WTC11 (cell line): ENCODE measurements around the gene PGF. TPM values are rescaled to one million over a fixed set of nuclear protein-coding genes. Genes with fewer than 3 reads are reported as not detected.

Experiments used
- ATAC-seq: fragments of 200-7000 bp; cut with Tn5 transposase; 2 replicates; pipeline ENCODE4 v1.10.0; 2021; ENCODE audit warnings: mild to moderate bottlenecking, moderate library complexity
- CTCF ChIA-PET: fragments of 300-600 bp; sonication (Branson Sonifier 250); formaldehyde crosslinking; loops from one replicate; lab custom pipeline; 2021; ENCODE audit warnings: antibody characterized with exemption; lab: Charles Lee
- POLR2A ChIA-PET: fragments of 350-600 bp; sonication (Branson Sonifier 250); formaldehyde crosslinking; loops from one replicate; lab custom pipeline; 2021; ENCODE audit warnings: antibody characterized with exemption; lab: Charles Lee
- DNase-seq: peaks from one replicate; pipeline ENCODE4 v3.0.0; 2021; ENCODE audit warnings: low spot score
- H3K27ac Mint-ChIP-seq: 2 replicates; pipeline ENCODE4 v1.8.0; 2021; ENCODE audit warnings: mixed read lengths
- H3K27me3 Mint-ChIP-seq: 2 replicates; pipeline ENCODE4 v1.8.0; 2021; ENCODE audit warnings: low read depth, mild to moderate bottlenecking, moderate library complexity, mixed read lengths
- H3K36me3 Mint-ChIP-seq: 2 replicates; pipeline ENCODE4 v1.8.0; 2021; ENCODE audit warnings: mixed read lengths
- H3K4me1 Mint-ChIP-seq: 2 replicates; pipeline ENCODE4 v1.8.0; 2022; ENCODE audit warnings: mixed read lengths
- H3K4me3 Mint-ChIP-seq: 2 replicates; pipeline ENCODE4 v1.8.0; 2021; ENCODE audit warnings: mild to moderate bottlenecking, moderate library complexity, mixed read lengths
- H3K9me3 Mint-ChIP-seq: 2 replicates; pipeline ENCODE4 v1.8.0; 2021; ENCODE audit warnings: mixed read lengths
- ATF1 ChIP-seq: sonication (generic); formaldehyde crosslinking; IDR thresholded peaks from 2 replicates; pipeline ENCODE4 v1.8.1; 2023; ENCODE audit warnings: mild to moderate bottlenecking, moderate library complexity, missing genetic modification reagents
- CDX4 ChIP-seq: fragments of 250-450 bp; sonication (Bioruptor Pico); IDR thresholded peaks from 2 replicates; pipeline ENCODE4 v1.9.0; 2021; ENCODE audit warnings: moderate library complexity, mild to moderate bottlenecking, inconsistent platforms, borderline replicate concordance
- ESRRA ChIP-seq: sonication (generic); formaldehyde crosslinking; IDR thresholded peaks from 2 replicates; pipeline ENCODE4 v1.8.1; 2022; ENCODE audit warnings: mild to moderate bottlenecking, missing genetic modification reagents, borderline replicate concordance
- FOXJ3 ChIP-seq: sonication (generic); formaldehyde crosslinking; IDR thresholded peaks from 2 replicates; pipeline ENCODE4 v1.9.0; 2021; ENCODE audit warnings: missing genetic modification reagents, mild to moderate bottlenecking, borderline replicate concordance
- GABPB1 ChIP-seq: sonication (generic); formaldehyde crosslinking; IDR thresholded peaks from 2 replicates; pipeline ENCODE4 v1.8.1; 2023; ENCODE audit warnings: mild to moderate bottlenecking, missing genetic modification reagents
- MYBL2 ChIP-seq: sonication (generic); formaldehyde crosslinking; IDR thresholded peaks from 2 replicates; pipeline ENCODE4 v1.8.1; 2023; ENCODE audit warnings: mild to moderate bottlenecking, moderate library complexity, missing genetic modification reagents
- NFE2L1 ChIP-seq: sonication (generic); formaldehyde crosslinking; IDR thresholded peaks from 2 replicates; pipeline ENCODE4 v1.8.1; 2023; ENCODE audit warnings: missing genetic modification reagents
- PREB ChIP-seq: sonication (generic); formaldehyde crosslinking; IDR thresholded peaks from 2 replicates; pipeline ENCODE4 v1.8.1; 2022; ENCODE audit warnings: mild to moderate bottlenecking, missing genetic modification reagents, moderate library complexity, borderline replicate concordance
- SP1 ChIP-seq: sonication (generic); formaldehyde crosslinking; conservative IDR thresholded peaks from 2 replicates; pipeline ENCODE4 v1.8.1; 2022; ENCODE audit warnings: missing genetic modification reagents
- TEAD4 ChIP-seq: sonication (generic); formaldehyde crosslinking; IDR thresholded peaks from 2 replicates; pipeline ENCODE4 v1.8.0; 2022; ENCODE audit warnings: mild to moderate bottlenecking, missing genetic modification reagents
- ZNF219 ChIP-seq: sonication (generic); formaldehyde crosslinking; IDR thresholded peaks from 2 replicates; pipeline ENCODE4 v1.8.0; 2023; ENCODE audit warnings: missing genetic modification reagents, mild to moderate bottlenecking, borderline replicate concordance
- total RNA-seq: library from RNA; stranded (reverse); gene quantifications from 3 replicates; pipeline ENCODE4 v1.2.3, GENCODE V29; 2021
- TF ChIP-seq, protein P1 (sequence below): sonication (generic); formaldehyde crosslinking; IDR thresholded peaks from 2 replicates; pipeline ENCODE4 v1.8.0; 2022; ENCODE audit warnings: mild to moderate bottlenecking, missing genetic modification reagents
- TF ChIP-seq, protein P2 (sequence below): sonication (generic); formaldehyde crosslinking; IDR thresholded peaks from 2 replicates; pipeline ENCODE4 v1.8.0; 2022; ENCODE audit warnings: mild to moderate bottlenecking, missing genetic modification reagents
- TF ChIP-seq, protein P3 (sequence below): sonication (generic); formaldehyde crosslinking; IDR thresholded peaks from 2 replicates; pipeline ENCODE4 v1.8.1; 2023; ENCODE audit warnings: mild to moderate bottlenecking, missing genetic modification reagents, borderline replicate concordance
- TF ChIP-seq, protein P4 (sequence below): sonication (generic); formaldehyde crosslinking; IDR thresholded peaks from 2 replicates; pipeline ENCODE4 v1.8.0; 2022; ENCODE audit warnings: missing genetic modification reagents
- TF ChIP-seq, protein P5 (sequence below): sonication (generic); formaldehyde crosslinking; IDR thresholded peaks from 2 replicates; pipeline ENCODE4 v1.8.1; 2022; ENCODE audit warnings: mild to moderate bottlenecking, moderate library complexity, missing genetic modification reagents

The PGF gene
- total RNA-seq, 1 experiment from 2014 or later: 6.7 TPM

- TF ChIP-seq, protein P1, sequence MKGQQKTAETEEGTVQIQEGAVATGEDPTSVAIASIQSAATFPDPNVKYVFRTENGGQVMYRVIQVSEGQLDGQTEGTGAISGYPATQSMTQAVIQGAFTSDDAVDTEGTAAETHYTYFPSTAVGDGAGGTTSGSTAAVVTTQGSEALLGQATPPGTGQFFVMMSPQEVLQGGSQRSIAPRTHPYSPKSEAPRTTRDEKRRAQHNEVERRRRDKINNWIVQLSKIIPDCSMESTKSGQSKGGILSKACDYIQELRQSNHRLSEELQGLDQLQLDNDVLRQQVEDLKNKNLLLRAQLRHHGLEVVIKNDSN: no peak
- TF ChIP-seq ESRRA (CRISPR knock-in tag): no peak
- no peak for TF ChIP-seq SP1
- no peak for TF ChIP-seq ZNF219
- no peak for TF ChIP-seq MYBL2 (CRISPR knock-in tag)
- TF ChIP-seq, protein P2, sequence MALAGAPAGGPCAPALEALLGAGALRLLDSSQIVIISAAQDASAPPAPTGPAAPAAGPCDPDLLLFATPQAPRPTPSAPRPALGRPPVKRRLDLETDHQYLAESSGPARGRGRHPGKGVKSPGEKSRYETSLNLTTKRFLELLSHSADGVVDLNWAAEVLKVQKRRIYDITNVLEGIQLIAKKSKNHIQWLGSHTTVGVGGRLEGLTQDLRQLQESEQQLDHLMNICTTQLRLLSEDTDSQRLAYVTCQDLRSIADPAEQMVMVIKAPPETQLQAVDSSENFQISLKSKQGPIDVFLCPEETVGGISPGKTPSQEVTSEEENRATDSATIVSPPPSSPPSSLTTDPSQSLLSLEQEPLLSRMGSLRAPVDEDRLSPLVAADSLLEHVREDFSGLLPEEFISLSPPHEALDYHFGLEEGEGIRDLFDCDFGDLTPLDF (CRISPR knock-in tag): no peak
- TF ChIP-seq TEAD4 (CRISPR knock-in tag): no peak
- TF ChIP-seq GABPB1 (CRISPR knock-in tag): no peak
- TF ChIP-seq ATF1 (CRISPR knock-in tag): no peak
- TF ChIP-seq CDX4 (CRISPR knock-in tag): no peak
- TF ChIP-seq, protein P3, sequence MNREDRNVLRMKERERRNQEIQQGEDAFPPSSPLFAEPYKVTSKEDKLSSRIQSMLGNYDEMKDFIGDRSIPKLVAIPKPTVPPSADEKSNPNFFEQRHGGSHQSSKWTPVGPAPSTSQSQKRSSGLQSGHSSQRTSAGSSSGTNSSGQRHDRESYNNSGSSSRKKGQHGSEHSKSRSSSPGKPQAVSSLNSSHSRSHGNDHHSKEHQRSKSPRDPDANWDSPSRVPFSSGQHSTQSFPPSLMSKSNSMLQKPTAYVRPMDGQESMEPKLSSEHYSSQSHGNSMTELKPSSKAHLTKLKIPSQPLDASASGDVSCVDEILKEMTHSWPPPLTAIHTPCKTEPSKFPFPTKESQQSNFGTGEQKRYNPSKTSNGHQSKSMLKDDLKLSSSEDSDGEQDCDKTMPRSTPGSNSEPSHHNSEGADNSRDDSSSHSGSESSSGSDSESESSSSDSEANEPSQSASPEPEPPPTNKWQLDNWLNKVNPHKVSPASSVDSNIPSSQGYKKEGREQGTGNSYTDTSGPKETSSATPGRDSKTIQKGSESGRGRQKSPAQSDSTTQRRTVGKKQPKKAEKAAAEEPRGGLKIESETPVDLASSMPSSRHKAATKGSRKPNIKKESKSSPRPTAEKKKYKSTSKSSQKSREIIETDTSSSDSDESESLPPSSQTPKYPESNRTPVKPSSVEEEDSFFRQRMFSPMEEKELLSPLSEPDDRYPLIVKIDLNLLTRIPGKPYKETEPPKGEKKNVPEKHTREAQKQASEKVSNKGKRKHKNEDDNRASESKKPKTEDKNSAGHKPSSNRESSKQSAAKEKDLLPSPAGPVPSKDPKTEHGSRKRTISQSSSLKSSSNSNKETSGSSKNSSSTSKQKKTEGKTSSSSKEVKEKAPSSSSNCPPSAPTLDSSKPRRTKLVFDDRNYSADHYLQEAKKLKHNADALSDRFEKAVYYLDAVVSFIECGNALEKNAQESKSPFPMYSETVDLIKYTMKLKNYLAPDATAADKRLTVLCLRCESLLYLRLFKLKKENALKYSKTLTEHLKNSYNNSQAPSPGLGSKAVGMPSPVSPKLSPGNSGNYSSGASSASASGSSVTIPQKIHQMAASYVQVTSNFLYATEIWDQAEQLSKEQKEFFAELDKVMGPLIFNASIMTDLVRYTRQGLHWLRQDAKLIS (CRISPR knock-in tag): no peak
- no peak for TF ChIP-seq PREB
These were observed 5.4 kb downstream of the PGF start (continued) for GRCh38 chr14:74949859-74950573.

DNA sequence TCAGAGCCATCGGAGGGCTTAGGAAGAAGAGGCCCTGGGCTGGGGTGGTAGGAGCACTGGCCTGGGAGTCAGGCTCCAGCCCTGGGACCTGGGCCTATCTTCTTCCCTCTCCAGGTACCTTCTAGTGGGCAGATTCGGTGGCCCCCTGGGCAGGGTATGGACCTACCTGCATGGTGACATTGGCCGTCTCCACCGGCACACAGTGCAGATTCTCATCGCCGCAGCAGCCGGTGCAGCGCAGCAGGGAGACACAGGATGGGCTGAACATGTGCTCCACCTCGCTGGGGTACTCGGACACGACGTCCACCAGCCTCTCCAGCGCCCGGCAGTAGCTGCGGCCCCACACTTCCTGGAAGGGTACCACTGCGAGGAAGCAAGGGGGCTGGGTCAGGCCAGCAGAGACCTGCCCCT, 6.2 kb downstream of the PGF start:
- Mint-ChIP-seq H3K9me3 (no peaks in the 10 kb centered on the region), H3K27ac (no peak overlapping the region), H3K4me1 (peaks cover 11% of the 10 kb centered on the region), H3K27me3 (no peaks in the 10 kb centered on the region), H3K36me3 (no peaks in the 10 kb centered on the region), H3K4me3 (no peak overlapping the region)
- DNase-seq (no peak), ATAC-seq (no peak)
- POLR2A ChIA-PET: no interaction called here
- TF ChIP-seq, protein P4, sequence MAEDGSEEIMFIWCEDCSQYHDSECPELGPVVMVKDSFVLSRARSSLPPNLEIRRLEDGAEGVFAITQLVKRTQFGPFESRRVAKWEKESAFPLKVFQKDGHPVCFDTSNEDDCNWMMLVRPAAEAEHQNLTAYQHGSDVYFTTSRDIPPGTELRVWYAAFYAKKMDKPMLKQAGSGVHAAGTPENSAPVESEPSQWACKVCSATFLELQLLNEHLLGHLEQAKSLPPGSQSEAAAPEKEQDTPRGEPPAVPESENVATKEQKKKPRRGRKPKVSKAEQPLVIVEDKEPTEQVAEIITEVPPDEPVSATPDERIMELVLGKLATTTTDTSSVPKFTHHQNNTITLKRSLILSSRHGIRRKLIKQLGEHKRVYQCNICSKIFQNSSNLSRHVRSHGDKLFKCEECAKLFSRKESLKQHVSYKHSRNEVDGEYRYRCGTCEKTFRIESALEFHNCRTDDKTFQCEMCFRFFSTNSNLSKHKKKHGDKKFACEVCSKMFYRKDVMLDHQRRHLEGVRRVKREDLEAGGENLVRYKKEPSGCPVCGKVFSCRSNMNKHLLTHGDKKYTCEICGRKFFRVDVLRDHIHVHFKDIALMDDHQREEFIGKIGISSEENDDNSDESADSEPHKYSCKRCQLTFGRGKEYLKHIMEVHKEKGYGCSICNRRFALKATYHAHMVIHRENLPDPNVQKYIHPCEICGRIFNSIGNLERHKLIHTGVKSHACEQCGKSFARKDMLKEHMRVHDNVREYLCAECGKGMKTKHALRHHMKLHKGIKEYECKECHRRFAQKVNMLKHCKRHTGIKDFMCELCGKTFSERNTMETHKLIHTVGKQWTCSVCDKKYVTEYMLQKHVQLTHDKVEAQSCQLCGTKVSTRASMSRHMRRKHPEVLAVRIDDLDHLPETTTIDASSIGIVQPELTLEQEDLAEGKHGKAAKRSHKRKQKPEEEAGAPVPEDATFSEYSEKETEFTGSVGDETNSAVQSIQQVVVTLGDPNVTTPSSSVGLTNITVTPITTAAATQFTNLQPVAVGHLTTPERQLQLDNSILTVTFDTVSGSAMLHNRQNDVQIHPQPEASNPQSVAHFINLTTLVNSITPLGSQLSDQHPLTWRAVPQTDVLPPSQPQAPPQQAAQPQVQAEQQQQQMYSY: no peak
- TF ChIP-seq NFE2L1 (CRISPR knock-in tag) (no peak), FOXJ3 (CRISPR knock-in tag) (no peak), ZNF219 (no peak)
- TF ChIP-seq, protein P1: no peak
- TF ChIP-seq, protein P5, sequence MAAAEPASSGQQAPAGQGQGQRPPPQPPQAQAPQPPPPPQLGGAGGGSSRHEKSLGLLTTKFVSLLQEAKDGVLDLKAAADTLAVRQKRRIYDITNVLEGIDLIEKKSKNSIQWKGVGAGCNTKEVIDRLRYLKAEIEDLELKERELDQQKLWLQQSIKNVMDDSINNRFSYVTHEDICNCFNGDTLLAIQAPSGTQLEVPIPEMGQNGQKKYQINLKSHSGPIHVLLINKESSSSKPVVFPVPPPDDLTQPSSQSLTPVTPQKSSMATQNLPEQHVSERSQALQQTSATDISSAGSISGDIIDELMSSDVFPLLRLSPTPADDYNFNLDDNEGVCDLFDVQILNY: no peak
- CTCF ChIA-PET: interaction anchor here (0.6 to 2.4 kb wide), 4 partner anchors 30 to 573 kb away, joined by 3 to 8 read pairs (median 4); no protein-coding TSS in a partner anchor
